GM18508 (cell line): Measurements from ENCODE around the gene GTF2IRD1.
"Not testable (repeated sequence)": the region's sequence is repeated elsewhere in the genome, so short reads cannot be mapped to it uniquely, and the experiment has no call there.

ENCODE experiments used
- ATAC-seq: cut with Tn5 transposase; IDR thresholded peaks from one replicate; pipeline ENCODE4 v1.9.1; 2021; ENCODE audit warnings: moderate number of reproducible peaks; ENCODE audit not compliant: insufficient read depth, unreplicated experiment

Gene GTF2IRD1, protein sequence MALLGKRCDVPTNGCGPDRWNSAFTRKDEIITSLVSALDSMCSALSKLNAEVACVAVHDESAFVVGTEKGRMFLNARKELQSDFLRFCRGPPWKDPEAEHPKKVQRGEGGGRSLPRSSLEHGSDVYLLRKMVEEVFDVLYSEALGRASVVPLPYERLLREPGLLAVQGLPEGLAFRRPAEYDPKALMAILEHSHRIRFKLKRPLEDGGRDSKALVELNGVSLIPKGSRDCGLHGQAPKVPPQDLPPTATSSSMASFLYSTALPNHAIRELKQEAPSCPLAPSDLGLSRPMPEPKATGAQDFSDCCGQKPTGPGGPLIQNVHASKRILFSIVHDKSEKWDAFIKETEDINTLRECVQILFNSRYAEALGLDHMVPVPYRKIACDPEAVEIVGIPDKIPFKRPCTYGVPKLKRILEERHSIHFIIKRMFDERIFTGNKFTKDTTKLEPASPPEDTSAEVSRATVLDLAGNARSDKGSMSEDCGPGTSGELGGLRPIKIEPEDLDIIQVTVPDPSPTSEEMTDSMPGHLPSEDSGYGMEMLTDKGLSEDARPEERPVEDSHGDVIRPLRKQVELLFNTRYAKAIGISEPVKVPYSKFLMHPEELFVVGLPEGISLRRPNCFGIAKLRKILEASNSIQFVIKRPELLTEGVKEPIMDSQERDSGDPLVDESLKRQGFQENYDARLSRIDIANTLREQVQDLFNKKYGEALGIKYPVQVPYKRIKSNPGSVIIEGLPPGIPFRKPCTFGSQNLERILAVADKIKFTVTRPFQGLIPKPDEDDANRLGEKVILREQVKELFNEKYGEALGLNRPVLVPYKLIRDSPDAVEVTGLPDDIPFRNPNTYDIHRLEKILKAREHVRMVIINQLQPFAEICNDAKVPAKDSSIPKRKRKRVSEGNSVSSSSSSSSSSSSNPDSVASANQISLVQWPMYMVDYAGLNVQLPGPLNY

GRCh38 chr7:74453322-74454011, at the start of gene GTF2IRD1:
Gene GTF2IRD1, plus strand, starts transcription at chr7:74453906. Its CDS starts 54,175 bp downstream, at chr7:74508081.
- no peak for ATAC-seq

DNA sequence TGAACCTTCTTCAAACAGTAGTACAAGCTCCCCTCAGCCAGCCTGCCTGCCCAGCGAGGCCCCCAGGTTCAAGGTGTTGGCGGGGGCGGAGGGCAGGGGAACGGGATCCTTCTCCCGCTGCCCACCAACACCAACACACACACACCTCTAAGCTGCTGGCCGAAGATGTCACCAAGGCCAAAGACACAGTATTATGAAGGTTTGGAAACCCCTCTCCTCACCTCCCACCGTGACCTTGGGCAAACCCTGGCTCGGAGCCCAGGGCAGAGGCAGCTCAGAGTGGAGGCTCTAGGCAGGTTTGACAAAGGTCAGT, 49.4 kb upstream of the GTF2IRD1 start:
- no peak for ATAC-seq

DNA sequence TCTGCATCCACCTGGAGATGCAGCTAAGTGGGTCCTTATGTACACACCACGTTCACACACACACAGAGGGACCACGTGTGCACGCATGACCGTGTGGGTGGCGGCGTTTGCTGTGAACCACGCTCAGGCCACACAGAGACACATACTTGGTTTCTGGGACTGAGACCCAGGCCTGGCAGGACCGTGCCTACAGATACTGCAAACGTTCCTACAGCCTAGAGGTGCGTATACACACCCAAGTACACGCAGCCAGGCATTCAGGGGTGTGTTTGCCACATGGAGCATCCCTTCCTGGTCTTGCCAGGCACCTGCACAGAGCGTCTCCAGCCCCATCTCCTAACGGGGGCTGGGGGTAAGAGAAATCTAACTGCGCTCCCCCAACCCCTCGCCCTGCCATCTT, 49.0 kb upstream of the GTF2IRD1 start:
- no peak for ATAC-seq

GRCh38 chr7:74405191-74405898, 48.4 kb upstream of the GTF2IRD1 start:
- no peak for ATAC-seq

DNA sequence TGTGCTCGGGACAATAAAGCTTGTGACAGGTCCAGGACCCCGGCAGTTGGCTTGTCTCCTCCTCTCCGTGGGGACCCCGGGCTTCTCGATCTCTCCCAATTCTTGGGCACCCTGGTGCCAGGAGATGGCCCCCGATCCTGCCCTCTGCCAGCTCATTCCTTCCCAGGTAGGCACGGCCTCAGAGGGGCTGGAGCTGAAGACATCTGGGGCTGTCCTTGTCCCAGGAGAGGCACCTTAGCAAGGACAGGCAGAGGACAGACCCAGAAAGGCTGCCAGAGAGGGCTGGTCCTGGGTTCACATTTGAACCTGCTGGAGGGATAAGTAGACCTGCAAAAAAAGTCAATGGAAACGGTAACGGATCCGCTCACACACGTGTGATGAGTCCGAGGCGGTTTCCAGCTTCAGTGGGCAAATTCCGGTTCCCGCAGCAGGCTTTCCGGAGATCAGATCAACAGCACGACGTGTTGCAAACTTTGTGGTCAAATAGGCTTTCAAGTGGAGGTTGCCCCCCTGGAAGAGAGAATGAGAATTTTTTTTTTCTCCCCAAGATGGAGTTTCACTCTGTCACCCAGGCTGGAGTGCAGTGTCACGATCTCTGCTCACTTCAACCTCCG, 47.7 kb upstream of the GTF2IRD1 start:
- no peak for ATAC-seq

GRCh38 chr7:74407958-74408357, 45.7 kb upstream of the GTF2IRD1 start:
- no peak for ATAC-seq

- ATAC-seq = no peak
These were observed 44.1 kb upstream of the GTF2IRD1 start for GRCh38 chr7:74409571-74409970.

GRCh38 chr7:74410772-74411171, 42.9 kb upstream of the GTF2IRD1 start:
- ATAC-seq = no peak

DNA sequence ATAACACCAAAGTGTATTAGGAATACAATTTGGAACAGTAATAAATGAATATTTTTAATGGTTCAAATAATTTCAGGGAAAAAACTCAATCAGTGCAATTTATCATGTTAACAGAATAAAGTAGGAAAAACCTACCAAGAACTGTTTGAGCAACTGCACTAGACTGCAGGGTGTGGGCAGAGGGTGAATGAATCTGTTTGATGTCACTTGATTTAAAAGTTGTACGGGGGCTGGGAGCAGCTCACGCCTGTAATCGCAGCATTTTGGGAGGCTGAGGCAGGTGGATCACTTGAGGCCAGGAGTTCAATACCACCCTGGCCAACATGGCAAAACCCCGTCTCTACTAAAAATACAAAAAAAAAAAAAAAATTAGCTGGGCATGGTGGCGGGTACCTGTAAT, 42.1 kb upstream of the GTF2IRD1 start:
- not testable (repeated sequence) for ATAC-seq

- ATAC-seq = no peak
These were observed 41.6 kb upstream of the GTF2IRD1 start for GRCh38 chr7:74412056-74412455.

DNA sequence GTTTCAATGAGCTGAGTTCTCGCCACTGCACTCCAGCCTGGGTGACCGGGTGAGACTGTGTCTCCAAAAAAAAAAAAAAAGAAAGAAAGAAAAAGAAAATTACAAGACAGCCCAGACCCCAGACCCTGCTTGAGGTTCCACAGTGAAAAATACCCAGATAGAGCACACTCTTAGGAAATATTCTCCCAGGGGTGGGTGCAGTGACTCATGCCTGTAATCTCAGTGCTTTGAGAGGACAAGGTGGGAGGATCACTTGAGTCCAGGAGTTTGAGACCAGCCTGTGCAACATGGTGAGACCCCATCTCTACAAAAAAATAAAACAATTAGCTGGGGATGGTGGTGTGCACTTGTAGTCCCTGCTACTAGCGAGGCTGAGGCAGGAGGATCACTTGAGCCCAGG, 41.1 kb upstream of the GTF2IRD1 start:
- no peak for ATAC-seq

GRCh38 chr7:74414595-74415333, 38.9 kb upstream of the GTF2IRD1 start:
- not testable (repeated sequence) for ATAC-seq

DNA sequence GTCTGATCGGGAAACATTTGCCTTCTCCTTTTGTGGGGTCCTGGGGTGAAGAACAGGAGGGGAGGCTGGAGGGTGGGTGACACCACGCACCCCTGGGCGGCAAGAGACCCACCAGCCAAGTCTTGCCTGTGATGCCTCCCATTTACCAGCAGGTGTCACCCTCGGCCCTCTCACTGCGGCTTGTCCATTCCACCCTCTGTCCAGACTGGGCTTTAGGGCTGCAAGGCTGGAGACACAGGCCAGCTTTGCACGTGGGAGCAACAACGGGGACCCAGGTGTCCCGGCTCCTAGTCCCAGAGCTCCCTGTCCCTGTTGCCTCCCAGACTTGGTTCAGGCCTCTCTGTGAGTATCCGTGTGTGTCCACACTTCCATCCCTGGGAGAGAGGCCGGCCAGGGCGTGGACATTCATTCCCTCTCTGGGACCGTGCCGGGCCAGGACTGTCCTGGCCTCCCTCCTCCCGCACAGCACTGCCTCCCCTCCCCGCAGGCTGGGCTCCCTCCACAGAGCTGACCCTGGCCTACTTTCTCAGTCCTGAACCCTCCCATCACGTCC, 36.2 kb upstream of the GTF2IRD1 start:
- no peak for ATAC-seq

DNA sequence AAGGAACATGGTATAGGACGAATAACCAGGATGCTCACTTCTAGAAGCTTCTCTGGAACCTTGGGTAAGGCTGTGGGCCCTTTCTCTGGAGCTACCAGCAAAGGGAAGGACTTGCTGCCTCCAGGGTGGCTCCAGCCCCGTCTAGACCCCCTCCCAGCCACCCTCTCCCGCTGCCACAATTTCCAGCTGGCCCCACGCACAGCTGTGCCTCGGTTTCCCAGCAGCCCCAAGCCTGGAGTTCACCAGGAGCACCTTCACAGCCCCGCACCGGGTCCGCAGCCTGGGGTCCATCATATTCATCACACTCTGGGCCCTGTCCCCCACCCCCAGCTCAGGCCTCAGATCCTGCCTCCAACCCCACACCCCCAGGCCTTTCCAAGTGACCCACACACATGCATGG, 35.6 kb upstream of the GTF2IRD1 start:
- ATAC-seq = no peak

GRCh38 chr7:74418538-74418937, 35.2 kb upstream of the GTF2IRD1 start:
- ATAC-seq = no peak

- ATAC-seq = not testable (repeated sequence)
These were observed 34.5 kb upstream of the GTF2IRD1 start for GRCh38 chr7:74419232-74419631.

DNA sequence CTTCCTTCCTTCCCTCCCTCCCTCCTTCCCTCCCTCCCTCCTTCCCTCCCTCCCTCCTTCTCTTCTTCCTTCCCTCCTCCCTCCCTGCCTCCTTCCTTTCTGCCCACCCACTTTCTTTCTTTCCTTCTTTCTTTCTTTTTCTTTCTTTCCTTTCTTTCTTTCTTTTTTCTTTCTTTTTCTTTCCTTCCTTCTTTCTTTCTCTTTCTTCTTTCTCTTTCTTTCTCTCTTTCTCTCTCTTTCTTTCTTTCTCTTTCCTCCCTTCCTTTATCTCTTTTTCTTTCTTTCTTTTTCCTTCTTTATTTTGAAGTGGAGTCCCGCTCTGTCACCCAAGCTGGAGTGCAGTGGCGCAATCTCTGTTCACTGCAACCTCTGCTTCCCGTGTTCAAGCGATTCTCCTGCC, 33.7 kb upstream of the GTF2IRD1 start:
- ATAC-seq = no peak

DNA sequence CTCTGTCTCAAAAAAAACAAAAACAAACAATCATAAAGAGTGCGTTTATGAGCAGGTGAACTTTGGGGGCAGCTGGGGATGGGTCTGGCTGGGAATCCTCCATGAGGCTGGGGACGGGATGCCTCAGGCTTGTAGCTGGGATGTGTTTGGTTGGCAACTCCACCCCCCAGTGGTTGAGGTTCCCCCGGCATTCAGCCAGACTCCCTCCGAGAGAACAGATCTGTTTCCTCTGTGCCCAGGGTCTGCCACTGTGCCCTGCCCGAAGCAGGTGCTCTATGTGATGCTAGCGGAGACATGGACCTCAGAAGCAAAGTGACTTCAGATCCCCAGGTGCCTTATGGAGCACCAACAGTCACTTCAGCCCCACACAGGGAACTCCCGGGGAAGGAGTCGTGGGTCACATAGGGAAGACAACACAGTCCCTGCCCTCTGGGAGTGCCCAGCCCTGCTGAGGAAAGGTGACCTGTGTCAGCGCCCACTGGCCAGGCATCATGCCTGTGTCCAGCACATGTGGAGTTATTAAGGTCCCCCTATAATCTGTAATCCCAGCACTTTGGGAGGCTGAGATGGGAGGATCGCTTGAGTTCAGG, 29.3 kb upstream of the GTF2IRD1 start:
- no peak for ATAC-seq
